ENCODE measurements around the gene KATNB1. TPM values are rescaled to one million over a fixed set of nuclear protein-coding genes. Genes with fewer than 3 reads are reported as not detected.

The KATNB1 gene
- total and polyA plus RNA-seq, 2 of the 8 experiments (the other 6 are each of a cell fraction or from before 2014, with no cell fraction given): 50.2 to 60.4 TPM

DNA sequence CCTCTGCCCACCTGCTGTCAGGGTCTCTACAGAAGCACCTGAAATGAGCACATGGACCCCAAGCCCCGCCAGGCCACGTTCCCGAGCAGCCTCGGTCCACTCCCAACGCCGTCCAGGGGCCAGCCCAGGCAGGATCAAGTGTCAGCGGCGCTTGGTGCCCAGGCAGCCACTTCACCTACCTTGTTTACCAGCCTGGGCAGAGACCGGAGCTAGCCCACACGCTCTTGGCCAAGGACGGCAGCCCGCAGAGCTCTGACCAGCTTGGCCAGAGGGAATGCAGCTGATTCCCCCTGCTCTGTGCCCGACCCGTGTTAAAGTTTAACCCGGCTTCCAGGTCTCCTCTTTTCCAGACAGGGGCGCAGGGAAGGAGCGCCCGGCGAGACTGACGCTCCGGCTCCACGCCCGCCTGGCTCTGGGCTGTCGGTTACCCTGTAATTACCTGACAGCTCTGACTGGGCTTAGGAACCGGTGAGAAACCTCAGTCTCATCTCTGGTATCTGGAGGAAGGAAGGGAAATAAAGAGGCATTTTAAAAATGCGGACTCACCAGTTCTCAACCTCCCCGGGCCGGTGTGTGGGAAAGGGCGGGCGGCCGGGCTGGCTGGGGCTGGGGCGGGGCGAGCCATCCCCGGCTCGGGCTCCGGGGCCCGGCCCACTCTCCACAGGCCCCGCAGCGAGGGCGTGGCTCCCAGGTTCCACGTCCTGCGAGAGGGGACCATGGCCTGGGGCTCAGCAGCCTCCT is 62.1 kb downstream of the KATNB1 start (continued):
- TF ChIP-seq SIX5 (IDR thresholded peaks at IDR 0.05; ENCODE audit: low read depth, low read length) (no peak), RNF2 (IDR thresholded peaks at IDR 0.05; ENCODE audit: borderline replicate concordance, low read depth, low read length, missing control alignments, poor library complexity, severe bottlenecking) (no peak), CEBPB (IDR thresholded peaks at IDR 0.05; ENCODE audit: low read depth, low read length) (no peak), TCF12 (IDR thresholded peaks at IDR 0.05; ENCODE audit: low read depth, low read length) (no peak), KDM4A (IDR thresholded peaks at IDR 0.05; ENCODE audit: low read depth, low read length, severe bottlenecking) (no peak), CREB1 (IDR thresholded peaks at IDR 0.05) (no peak), FOSL1 (IDR thresholded peaks at IDR 0.05; ENCODE audit: insufficient read depth, low read depth, low read length) (no peak), PHF8 (conservative IDR thresholded peaks at IDR 0.05; ENCODE audit: low read depth, low read length) (no peak), CTBP2 (IDR thresholded peaks at IDR 0.05; ENCODE audit: borderline replicate concordance, insufficient read depth, insufficient read length, low read length) (no peak), HDAC6 (IDR thresholded peaks at IDR 0.05; ENCODE audit: low read depth, low read length) (no peak), NANOG (IDR thresholded peaks at IDR 0.05; ENCODE audit: insufficient read depth, low read depth, low read length, poor library complexity, severe bottlenecking) (no peak), SIRT6 (IDR thresholded peaks at IDR 0.05; ENCODE audit: low read length) (no peak), GTF2F1 (IDR thresholded peaks at IDR 0.05; ENCODE audit: borderline replicate concordance, low read depth, low read length) (no peak)
- TF ChIP-seq, protein P1, sequence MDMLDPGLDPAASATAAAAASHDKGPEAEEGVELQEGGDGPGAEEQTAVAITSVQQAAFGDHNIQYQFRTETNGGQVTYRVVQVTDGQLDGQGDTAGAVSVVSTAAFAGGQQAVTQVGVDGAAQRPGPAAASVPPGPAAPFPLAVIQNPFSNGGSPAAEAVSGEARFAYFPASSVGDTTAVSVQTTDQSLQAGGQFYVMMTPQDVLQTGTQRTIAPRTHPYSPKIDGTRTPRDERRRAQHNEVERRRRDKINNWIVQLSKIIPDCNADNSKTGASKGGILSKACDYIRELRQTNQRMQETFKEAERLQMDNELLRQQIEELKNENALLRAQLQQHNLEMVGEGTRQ (IDR thresholded peaks at IDR 0.05; ENCODE audit: low read length): no peak
- TF ChIP-seq, protein P2, sequence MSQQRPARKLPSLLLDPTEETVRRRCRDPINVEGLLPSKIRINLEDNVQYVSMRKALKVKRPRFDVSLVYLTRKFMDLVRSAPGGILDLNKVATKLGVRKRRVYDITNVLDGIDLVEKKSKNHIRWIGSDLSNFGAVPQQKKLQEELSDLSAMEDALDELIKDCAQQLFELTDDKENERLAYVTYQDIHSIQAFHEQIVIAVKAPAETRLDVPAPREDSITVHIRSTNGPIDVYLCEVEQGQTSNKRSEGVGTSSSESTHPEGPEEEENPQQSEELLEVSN (IDR thresholded peaks at IDR 0.05): no peak

All from H1 (cell line).